Measurements from ENCODE around the gene C6orf120.

- TF ChIP-seq CTCF (IDR thresholded peaks at IDR 0.05) (no peak), POLR2AphosphoS5 (IDR thresholded peaks at IDR 0.05) (no peak), POLR2A (IDR thresholded peaks at IDR 0.05; ENCODE audit: low read depth) (no peak), EP300 (IDR thresholded peaks at IDR 0.05) (no peak)
These were observed 5.8 kb downstream of the C6orf120 start for GRCh38 chr6:169707772-169708171.

Measured in esophagus muscularis mucosa (tissue), 4 donors.